GM21390 (cell line): ENCODE results near the gene PROM2.
"Not testable (repeated sequence)": the region's sequence is repeated elsewhere in the genome, so short reads cannot be mapped to it uniquely, and the experiment has no call there.

Source experiments
- ATAC-seq: cut with Tn5 transposase; IDR thresholded peaks from one replicate; pipeline ENCODE4 v1.9.1; 2021; ENCODE audit not compliant: unreplicated experiment

Gene PROM2

DNA sequence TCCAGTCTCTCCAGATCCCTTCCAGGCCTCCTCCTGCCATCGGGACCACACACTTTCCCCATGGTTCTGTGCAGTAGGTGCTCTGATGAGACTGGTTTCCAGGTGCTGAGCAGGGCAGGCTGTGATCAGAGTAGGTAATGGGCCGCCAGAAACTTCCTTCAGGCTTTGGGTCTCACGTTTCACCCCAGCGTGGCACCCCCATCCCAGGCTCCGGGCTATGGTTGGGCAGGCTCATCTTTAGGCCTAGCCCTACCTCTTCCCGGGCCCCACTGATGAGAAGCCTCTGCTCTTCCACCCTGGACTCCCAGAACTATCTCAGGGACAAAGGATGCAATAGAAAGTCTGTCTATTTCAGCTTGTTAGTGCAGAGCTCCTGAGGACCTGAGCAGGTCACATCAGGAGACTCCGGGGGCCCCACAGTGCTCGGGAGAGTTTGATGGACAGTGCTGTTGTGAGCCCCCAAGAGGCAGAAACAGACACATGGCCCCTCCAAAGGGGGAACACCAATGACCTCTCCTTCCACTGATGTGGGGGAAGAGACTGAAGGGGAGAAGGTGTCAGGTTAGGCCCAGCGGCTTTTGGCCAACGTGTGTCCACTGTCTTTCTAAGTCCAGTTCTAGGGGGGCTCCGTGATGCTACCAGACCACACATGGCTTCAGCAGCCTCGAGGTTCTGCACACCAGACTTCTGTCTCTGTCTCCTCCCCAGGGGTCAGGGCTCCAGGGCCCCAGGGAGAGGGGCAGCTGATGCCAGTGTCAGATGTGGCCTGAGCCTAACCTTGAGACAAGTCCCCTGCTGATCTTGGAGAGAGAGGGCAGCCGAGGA, 5.8 kb upstream of the PROM2 start:
- no peak for ATAC-seq

DNA sequence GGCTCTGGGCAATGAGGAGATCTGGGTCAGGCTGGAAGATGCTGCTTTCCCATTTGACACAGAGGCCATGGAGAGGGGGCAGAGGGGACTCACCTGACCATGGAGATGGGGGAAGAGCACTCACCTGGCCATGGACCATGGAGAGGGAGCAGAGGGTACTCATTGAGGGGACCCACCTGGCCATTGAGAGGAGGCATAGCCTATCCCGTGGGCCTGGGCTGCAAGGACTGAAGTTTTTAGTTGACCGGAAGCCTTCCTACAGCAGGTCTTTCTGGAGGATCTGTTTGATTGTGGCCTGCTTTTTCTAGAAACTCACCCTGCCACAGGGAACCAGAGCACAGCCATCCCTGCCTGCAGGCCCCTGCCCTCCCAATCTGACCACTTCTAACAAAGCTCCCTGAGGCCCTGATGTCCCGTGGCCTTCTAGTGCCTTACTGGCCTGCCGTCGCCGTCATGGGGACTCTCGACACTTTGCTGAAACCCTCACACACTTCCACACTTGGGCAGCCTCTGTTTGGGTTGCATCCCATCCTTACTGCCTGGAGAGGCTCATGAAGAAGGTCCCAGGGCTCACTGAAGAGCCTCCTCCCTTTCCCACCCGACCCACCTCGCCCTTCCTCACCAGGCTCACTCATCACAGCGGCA, 5.1 kb upstream of the PROM2 start:
- ATAC-seq: no peak

DNA sequence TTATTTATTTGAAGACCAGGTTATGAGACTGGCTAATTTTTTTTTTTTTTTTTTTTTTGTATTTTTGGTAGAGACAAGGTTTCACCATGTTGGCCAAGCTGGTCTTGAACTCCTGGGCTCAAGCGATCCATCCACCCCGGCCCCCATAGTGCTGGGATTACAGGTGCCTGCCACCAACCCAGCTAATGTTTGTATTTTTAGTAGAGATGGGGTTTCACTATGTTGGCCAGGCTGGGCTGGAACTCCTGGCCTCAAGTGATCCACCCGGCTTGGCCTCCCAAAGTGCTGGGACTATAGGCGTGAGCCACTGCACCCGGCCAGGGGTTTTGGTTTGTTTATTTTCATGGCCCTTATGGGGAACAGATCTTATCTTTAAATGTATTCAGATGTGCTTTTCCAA, 4.5 kb upstream of the PROM2 start:
- not testable (repeated sequence) for ATAC-seq

DNA sequence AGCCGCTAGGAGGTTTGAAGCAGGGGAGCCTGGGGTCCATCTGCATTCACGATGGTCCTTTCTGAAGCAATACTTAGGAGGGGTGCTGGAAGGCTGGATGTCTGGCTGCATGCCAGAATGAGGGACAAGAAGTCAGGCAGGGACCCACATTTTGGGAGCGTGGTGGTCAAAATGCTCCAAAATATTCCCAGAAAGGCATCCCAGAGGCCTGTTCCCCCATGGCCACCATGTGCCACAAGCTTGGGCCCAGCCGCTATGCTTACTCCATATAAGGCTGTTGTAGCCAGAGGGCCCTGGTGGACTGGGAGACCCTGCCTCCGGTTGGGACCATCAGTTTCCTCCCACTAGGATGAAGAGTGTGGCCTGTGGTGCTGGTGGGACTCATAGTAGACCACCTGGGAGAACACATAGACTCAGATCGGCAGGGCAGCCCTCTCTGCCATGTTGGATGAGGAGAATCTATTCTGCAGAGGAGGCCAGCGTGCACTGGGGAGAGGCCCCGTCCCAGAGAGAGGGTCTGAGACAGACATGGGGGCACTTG, 3.6 kb upstream of the PROM2 start:
- no peak for ATAC-seq

DNA sequence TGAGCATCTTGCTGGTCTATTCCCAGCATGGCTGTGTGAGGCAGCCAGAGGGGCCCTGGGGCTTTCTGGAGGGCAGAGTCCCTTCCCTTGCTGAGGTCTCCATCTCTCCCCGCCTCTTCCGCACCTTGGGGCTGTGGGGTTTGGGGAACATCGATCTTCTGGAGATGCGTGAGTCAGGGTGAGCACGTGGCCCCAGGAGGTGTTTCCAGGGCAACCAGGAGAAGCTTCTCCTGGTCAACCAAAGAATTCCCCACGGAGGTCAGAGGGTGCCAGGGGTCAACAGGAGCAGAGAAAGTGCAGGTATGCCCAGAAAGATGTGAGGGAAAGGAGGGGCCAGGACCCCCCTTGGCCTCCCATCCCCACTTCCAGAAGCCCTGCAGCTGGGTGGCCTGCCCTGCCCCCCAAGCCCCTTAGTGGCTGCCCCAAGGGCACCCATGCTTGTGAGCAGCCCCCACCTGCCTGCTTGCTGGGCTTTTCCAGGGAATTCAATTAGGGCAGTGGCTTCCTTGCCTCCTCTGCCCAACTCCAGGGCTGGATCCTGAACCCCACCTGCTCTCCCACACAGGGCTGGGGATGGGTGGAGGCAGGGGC, 2.8 kb upstream of the PROM2 start:
- no peak for ATAC-seq

DNA sequence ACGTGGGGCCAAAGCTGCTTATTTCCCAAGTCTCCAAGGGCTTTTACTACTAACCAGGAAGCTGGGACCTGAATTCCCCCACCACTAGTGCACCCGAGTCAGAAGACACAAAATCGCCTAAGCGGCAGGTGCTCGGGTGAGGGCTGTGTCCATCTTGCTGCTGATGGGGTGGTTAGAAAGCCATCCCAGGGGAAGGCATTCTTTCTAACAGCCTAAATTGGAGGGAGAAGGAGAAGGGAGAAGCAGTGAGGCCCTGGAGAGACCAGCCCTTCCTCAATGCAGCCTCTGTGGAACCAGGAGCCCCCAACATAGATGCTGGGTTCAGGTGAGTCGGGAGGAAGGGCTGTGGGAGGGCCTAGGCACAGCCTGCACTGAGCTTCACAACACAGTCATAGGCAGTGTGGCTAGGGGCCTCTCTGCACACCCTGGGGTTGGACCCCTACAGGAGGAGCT, 1.9 kb upstream of the PROM2 start:
- no peak for ATAC-seq

DNA sequence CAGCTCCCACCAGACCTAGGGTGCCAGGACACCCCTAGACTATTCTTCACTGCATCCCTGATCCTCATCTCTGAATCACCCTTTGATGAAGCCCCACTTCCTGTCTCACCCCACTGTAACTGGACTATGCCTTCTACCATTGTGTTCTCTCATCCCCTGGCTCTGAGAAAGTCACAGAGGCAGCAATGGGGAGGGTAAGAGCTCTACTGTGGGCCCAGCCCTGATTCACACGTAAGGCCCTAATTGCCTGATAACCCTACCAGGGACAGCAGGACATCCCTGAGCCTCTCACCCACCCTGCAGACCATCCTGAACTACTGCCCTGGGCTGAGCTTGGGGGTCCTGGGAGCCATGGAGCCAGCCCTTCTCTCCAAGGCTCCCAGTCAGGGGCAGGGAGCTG, 1.5 kb upstream of the PROM2 start:
- no peak for ATAC-seq

DNA sequence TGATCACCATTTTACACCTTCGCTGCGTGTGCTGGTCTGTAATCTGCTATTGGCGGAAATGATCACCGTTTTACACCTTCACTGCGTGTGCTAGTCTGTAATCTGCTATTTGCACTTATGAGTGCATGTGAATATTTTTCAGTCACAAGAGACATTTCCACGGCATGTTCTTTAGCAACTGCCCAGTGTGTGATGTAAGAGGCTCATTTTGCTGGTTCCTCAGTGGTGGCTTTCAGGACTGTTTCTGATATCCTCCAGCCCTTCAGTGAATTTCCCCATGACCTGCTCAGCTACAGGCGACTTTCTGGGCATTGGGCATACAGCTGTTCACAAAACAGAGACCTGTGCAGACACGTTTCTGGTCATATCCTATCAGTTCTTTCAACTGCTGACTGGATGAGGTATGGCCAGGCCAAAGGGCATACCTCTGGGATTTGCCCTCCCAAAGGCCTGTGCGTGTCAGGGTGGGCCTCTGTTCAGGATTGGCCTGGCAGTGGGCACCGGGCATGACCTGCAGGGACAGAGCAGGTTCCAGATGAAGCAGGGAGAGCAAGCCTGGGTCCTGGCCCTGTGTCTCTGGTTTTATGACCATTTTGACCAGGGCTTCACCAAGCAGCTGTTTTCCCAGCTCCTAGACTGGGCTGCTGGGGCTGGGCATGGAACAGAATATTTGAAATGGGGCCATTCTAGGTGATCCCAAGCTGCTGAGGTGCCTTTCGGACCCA, 521 bp upstream of the PROM2 start:
- ATAC-seq: no peak

DNA sequence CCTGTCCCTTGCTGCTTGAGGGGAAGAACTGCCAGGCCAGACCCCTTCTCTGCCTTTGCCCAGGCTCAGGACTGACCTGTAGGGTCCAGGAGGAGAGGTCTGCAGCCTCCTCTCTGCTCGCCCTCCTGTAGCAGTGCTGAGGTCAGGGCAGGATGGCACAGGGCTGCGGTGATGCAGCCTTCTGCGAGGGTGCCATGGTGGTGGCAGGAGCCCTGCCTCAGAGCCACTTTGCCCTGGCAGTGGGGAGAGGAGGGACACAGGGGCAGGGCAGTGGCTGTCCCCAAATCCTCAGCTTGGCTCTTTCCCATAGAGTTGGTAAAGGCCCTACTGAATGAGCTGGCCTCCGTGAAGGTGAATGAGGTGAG, 884 bp downstream of the PROM2 start:
- no peak for ATAC-seq

DNA sequence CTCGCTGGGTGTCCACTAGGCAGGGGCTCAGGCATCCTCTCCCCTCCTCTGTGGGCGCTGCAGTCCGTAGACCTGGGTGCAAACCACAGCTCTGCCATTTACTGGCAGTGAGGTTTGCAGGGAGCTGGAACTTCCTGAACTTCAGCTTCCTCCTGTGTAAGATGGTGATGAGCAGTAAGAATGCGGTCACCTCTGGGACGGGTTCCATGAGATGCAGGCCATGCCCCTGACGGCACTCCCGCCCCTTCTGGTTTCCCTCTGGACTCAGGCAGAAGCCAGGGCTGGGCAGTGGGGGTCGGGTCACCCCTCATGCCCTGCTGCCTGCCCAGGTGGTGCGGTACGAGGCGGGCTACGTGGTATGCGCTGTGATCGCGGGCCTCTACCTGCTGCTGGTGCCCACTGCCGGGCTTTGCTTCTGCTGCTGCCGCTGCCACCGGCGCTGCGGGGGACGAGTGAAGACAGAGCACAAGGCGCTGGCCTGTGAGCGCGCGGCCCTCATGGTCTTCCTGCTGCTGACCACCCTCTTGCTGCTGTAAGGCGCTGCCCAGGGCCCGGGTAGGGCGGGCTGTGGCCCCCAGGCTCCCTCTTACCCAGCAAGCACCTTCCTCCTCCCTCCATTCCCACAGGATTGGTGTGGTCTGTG, 1.5 kb downstream of the PROM2 start:
- ATAC-seq: no peak

DNA sequence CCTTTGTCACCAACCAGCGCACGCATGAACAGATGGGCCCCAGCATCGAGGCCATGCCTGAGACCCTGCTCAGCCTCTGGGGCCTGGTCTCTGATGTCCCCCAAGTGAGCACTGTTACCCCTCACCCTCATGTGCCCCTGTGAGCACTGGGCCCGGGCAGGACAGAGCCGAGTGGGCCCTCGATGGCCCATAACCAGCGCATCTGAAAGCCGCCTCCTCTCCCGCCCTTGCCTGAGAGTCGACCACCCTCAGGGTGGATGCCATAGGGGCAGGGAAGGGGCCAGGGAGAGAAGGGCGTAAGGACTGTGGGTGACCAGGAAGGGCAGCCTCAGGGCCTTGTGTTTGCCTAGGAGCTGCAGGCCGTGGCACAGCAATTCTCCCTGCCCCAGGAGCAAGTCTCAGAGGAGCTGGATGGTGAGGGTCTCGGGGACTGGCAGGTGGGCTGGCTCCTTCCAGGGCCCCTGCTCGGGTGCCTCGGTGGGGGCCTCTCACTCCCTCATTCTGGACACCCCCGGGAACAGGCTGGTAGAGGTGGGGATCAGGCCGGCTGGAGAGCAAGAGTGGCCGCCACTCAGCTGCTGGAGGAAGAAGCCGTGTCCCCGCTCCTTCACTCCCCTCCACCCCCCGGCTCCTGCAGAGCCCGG, 2.1 kb downstream of the PROM2 start:
- no peak for ATAC-seq

DNA sequence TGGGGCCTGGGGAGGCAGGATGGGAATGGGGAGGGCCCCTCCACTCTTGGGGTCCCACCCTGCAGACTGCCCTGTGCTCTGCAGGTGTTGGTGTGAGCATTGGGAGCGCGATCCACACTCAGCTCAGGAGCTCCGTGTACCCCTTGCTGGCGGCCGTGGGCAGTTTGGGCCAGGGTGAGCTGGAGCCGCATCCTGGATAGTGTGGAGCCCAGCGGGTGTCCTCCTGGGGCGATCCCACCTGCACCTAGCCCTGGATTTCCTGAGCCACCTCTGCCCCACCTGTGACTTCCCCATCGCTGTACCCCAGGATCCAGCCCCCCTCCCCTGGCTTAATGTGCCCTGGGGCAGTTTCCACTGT, 2.6 kb downstream of the PROM2 start:
- no peak for ATAC-seq

DNA sequence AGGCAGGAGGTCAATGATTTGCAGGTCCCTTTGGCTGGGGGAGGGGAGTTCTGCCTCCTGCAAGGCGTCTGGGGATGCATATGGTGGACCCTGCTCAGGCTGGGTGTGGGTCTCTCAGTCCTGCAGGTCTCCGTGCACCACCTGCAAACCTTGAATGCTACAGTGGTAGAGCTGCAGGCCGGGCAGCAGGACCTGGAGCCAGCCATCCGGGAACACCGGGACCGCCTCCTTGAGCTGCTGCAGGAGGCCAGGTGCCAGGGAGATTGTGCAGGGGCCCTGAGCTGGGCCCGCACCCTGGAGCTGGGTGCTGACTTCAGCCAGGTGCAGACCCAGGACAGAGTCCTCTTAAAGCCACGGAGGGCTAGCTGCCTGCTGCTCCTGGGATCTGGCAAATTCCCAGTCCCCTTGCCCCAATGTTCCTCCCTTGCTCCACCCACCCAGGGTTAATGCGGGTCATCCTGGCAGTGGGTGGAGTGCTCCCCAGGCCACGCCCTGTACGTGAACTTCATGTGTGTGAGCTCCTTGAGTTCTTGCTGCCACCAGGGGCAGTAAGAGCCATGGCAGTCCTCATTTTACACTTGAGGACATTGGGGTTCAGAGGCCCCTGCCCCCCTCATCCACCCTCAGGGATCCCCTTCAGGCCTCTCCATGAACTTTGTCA, 3.1 kb downstream of the PROM2 start:
- ATAC-seq: no peak

DNA sequence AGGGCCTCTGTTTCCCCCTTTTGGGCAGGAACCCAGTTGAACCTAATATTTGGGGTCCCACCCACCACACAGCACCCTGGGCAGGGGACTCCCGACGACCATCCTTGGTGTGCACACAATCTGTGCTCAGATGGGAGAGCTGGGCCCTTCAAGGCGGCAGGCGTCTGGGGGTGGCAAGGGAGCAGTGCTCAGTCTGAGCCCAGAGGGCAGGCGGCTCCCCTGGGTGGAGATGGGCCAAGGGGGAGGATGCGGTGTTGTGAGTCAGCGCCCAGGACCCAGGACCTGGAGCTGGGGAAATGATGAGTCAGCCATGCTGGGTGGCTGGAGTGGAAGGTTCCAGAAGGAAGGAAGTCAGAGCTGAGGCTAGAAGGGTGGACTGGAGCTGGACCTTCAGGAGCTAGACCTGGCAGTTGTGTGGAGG, 3.8 kb downstream of the PROM2 start:
- no peak for ATAC-seq

DNA sequence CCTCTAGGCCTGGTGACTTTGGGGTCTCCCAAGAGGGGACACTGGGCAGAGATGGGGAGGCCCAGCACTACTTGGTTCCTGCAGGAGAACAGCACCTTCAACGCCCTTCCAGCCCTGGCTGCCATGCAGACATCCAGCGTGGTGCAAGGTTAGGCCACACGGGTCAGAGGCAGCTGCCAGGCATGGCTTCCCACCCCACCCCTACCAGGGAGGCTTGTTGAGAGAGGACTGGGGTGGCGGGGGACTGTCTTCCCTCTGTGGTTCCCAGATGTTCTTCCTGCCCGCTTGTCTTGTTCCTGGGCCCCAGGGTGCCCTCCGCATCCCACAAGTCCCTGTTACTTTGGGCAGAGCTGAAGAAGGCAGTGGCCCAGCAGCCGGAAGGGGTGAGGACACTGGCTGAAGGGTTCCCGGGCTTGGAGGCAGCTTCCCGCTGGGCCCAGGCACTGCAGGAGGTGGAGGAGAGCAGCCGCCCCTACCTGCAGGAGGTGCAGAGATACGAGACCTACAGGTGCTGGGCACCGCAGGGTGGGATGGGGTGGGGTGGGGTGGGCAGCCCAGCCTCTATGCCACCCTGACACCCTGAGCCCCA, 4.5 kb downstream of the PROM2 start:
- no peak for ATAC-seq

DNA sequence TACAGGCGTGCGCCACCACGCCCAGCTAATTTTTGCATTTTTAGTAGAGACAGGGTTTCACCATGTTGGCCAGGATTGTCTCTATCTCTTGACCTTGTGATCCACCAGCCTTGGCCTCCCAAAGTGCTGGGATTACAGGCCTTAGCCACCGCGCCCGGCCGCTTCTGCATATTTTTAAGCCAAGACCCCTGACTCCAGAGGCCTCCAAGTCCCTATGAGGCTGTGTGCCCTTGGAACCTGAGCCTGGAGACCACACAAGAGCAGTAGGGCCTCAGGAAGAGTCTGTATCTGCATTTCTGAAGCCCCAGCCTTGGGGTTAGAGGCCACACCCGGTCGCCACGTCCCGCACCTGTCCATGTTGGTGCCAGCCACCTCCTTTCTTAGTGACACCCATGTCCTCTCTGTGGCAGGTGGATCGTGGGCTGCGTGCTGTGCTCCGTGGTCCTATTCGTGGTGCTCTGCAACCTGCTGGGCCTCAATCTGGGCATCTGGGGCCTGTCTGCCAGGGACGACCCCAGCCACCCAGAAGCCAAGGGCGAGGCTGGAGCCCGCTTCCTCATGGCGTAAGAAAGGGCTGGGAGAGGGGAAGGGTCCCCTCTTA, 5.3 kb downstream of the PROM2 start:
- ATAC-seq: no peak

DNA sequence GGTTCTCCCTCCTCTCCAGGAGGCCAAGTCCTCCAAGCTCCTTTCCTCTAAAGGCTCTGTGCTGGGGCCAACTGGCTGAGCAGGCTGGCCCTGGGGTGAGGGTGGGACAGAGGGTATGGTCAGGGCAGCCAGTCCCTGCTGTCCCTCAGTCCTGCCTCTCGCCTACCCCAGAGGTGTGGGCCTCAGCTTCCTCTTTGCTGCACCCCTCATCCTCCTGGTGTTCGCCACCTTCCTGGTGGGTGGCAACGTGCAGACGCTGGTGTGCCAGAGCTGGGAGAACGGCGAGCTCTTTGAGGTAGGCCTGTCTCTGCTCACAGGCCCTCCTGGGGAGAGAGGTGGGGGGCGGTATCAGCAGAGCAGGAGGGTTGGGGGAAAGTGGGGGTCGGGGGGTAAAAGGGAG, 6.8 kb downstream of the PROM2 start:
- no peak for ATAC-seq

DNA sequence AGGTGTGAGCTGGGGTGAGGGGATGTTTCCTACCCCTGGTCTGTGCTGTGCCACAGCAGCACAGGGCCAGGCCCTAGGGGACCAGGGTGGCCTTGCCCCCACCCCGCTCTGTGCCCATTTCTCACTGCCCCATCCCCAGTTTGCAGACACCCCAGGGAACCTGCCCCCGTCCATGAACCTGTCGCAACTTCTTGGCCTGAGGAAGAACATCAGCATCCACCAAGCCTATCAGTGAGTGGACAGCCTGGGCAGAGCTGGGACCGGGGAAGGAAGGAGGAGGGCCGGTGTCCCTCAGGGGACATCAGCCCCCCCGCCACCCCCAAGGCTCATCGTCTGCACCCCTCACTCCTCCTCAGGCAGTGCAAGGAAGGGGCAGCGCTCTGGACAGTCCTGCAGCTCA, 7.5 kb downstream of the PROM2 start:
- no peak for ATAC-seq

DNA sequence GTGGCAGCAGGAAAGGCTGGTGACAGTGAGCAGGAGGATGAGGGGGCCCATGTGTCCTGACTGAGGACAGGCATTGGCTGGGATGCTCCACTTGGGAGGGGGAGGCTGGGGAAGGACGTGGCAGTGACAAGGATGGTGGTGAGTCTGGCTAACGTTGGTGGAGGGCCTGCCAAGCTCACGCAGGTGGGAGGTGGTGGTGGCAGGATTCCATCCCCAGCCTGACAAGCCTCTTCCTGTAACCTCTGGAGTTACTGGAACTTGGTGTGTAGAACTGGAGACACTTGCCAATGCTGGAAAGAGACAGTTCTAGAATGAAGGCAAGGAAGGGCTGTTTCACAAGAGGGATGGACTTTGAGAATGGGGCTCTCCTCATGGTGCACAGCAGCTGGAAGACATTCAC, 8.2 kb downstream of the PROM2 start:
- no peak for ATAC-seq
